ENCODE results near the gene MBL2. TPM values are rescaled to one million over a fixed set of nuclear protein-coding genes. Genes with fewer than 3 reads are reported as not detected.

The MBL2 gene
- total RNA-seq, 2 donors from 2014 or later = not detected

DNA sequence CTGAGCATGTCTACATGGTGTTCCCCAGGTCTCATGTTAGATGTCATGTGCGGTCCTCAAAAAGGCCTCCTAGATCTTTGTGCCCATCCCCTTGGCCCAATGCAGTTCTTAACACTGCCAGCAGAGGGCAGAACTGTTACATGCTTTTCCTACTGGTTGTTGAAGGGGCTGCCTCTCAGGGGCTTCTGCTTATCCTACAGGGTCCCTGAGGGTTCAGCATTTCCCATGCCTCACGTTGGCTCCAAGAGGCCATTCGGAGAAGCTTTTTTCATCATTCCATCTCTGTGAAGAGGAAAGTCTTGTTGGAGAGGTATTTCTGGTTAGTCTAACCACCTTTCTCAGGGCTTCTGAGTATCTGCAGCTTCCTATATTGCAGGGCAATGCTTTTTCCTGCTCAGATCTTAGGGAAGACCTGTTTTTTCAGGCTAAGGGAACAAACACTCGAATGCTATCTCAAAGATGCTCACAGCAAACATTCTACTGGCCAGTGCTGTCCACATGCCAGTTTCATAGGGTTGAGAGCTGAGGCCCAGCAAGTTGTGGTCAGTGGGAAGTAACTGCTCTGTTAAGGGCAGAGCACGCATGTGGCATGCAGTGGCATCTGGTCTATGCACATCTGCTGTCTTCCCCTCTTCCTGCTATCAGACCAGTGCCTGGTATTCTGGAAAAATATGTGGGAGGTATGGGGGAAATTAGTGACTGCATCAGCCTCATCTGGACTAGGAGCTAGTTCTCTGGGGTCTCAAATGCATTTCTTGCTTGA lies 31.5 kb downstream of the MBL2 start:
- Histone ChIP-seq H3K27ac (no peak overlapping the region), H3K36me3 (replicated peaks in 1 of 2; ENCODE audit: insufficient read depth in 1 of 2, low read depth in 2 of 2) (no peaks in the 10 kb centered on the region), H3K27me3 (no peaks in the 10 kb centered on the region), H3K4me1 (no peaks in the 10 kb centered on the region), H3K4me3 (no peak overlapping the region), H3K9me3 (no peaks in the 10 kb centered on the region)
- 28 to 29% methylated on average over 5 of the region's 5 CpGs for WGBS, 2 donors
- no peak for ATAC-seq
- DNase-seq = peak; percentile 29 to 58 (median 42)
- TF ChIP-seq POLR2A (IDR thresholded peaks at IDR 0.05) (no peak), CTCF (IDR thresholded peaks at IDR 0.05) (peak; percentile 51 to 80 (median 70))
- intact Hi-C loops (cut with DNase I) = no loop called here

- no peaks in the 10 kb centered on the region for H3K36me3 ChIP-seq (replicated peaks in 1 of 2; ENCODE audit: insufficient read depth in 1 of 2, low read depth in 2 of 2)
- WGBS, 2 donors = 100% methylated on average over 1 of the region's 1 CpG; no CpG with 5 or more reads in 1 of the 2 donors
- no peak overlapping the region for H3K27ac ChIP-seq
- H3K27me3 ChIP-seq = no peaks in the 10 kb centered on the region
- H3K4me3 ChIP-seq = no peak overlapping the region
- TF ChIP-seq CTCF (IDR thresholded peaks at IDR 0.05) (no peak), POLR2A (IDR thresholded peaks at IDR 0.05) (no peak)
- no peaks in the 10 kb centered on the region for H3K9me3 ChIP-seq
- DNase-seq (no peak), ATAC-seq (no peak)
- no peaks in the 10 kb centered on the region for H3K4me1 ChIP-seq
- intact Hi-C loops (cut with DNase I) = no loop called here
Observed at GRCh38 chr10:52740155-52740549, 32.4 kb downstream of the MBL2 start.

DNA sequence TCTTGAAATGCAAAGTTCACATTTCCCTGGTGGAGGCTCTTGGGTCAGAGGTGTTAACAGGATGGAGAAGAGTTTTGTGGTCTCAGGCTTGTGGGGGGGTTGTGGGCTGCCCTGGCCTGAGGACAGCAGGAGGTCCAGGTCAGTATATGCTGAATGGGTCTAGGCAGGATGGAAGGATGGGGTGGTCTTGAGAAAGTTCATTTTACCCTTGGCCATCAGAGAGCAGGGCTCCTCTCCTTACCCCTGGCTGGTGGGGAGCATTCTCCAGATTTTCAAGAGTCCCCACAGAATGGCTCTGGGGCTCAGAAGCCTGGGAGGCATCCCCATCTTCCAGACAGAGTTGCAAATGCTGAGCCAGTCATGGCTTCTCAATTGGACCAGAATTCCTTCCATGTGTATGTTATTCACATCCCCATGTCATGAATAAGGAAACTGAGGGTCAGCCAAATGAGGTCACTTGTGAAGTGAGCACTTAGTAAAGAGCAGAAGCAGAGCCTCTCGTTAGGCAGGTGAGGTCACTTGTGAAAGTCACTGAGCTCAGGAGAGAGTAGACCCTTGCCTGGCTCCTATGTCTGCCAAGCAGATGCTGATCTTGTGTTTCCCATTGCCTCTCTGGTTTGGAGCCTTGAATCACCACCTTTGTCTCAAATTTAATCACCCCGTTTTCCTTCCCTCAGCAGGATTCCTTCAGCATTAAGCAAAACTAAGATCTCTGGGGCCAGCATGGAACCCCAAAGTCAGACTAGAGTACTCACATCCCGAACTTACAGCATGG lies 33.0 kb downstream of the MBL2 start:
- no peaks in the 10 kb centered on the region for H3K9me3 ChIP-seq
- no peak overlapping the region for H3K4me3 ChIP-seq
- H3K4me1 ChIP-seq = no peaks in the 10 kb centered on the region
- no peak for DNase-seq
- no peak for TF ChIP-seq POLR2A (IDR thresholded peaks at IDR 0.05)
- no peak for TF ChIP-seq CTCF (IDR thresholded peaks at IDR 0.05)
- intact Hi-C loops (cut with DNase I) = no loop called here
- H3K27ac ChIP-seq = no peak overlapping the region
- no peaks in the 10 kb centered on the region for H3K36me3 ChIP-seq (replicated peaks in 1 of 2; ENCODE audit: insufficient read depth in 1 of 2, low read depth in 2 of 2)
- no peaks in the 10 kb centered on the region for H3K27me3 ChIP-seq
- WGBS, 2 donors = 47 to 59% methylated on average over 2 to 3 of the region's 3 CpGs
- ATAC-seq = no peak

GRCh38 chr10:52738951-52739350 lies 33.6 kb downstream of the MBL2 start:
- no peak overlapping the region for H3K27ac ChIP-seq

More at GRCh38 chr10:52738951-52739350, 33.6 kb downstream of the MBL2 start:
- intact Hi-C loops (cut with DNase I) = no loop called here
- TF ChIP-seq POLR2A (IDR thresholded peaks at IDR 0.05) (no peak), CTCF (IDR thresholded peaks at IDR 0.05) (no peak)
- DNase-seq (no peak), ATAC-seq (no peak)
- Histone ChIP-seq H3K4me3 (no peak overlapping the region), H3K9me3 (no peaks in the 10 kb centered on the region), H3K27me3 (no peaks in the 10 kb centered on the region), H3K4me1 (no peaks in the 10 kb centered on the region), H3K36me3 (replicated peaks in 1 of 2; ENCODE audit: insufficient read depth in 1 of 2, low read depth in 2 of 2) (no peaks in the 10 kb centered on the region)
- WGBS, 2 donors = 67 to 74% methylated on average over 5 of the region's 5 CpGs
